GM23248 (cell line): ENCODE measurements around the gene SDHAF1.

Experiments
- EZH2 ChIP-seq: fragments of 200-600 bp; sonication (generic); IDR thresholded peaks from 2 replicates; pipeline ENCODE4 v1.6.1; 2018; ENCODE audit warnings: antibody characterized with exemption, mild to moderate bottlenecking; ENCODE audit not compliant: insufficient read depth, poor library complexity, severe bottlenecking
- EZH2phosphoT487 ChIP-seq: fragments of 200-600 bp; sonication (generic); IDR thresholded peaks from 2 replicates; pipeline ENCODE4 v1.6.1; 2018; ENCODE audit warnings: antibody characterized with exemption, moderate library complexity, mild to moderate bottlenecking, low read depth; ENCODE audit not compliant: insufficient read depth

DNA sequence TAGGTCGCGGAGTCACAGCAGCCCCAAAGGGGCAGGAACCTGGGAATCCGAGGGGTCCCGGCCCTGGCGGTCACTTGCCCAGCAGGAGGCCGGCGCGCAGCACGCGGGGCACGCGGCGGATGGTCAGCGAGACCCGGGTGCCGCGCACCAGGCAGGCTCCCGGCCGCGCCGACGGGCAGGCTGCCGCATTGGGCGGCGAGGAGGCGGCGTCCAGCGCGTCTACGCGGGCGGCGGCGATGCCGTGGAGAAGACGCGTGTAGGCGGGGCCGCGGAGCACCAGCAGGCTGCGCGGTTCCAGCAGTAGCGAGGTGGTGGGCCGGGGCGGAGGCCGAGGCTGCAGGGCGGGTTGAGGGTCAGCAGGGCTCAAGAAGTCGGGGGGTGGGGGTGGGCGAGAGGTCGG is 14.2 kb downstream of the SDHAF1 start:
- TF ChIP-seq EZH2phosphoT487, result no peak
- no peak for TF ChIP-seq EZH2
